ENCODE data around the gene PUS3.

Gene PUS3

DNA sequence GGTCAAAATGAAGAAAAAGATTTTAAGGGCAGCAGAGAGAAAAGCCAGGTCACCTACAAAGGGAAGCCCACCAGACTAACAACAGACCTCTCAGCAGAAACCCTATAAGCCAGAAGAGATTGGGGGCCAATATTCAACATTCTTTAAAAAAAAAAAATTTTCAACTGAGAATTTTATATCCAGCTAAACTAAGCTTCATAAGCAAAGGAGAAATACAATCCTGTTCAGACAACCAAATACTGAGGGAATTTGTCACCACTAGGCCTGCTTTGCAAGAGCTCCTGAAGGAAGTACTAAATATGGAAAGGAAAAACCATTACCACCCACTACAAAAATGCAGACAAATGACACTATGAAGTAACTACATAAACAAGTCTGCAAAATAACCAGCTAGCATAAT is 56.8 kb downstream of the PUS3 start:
- Histone ChIP-seq H3K4me3 (IDR thresholded peaks at IDR 0.05; ENCODE audit: insufficient read depth, low read depth, low read length) (no peak overlapping the region), H3K4me2 (no peak overlapping the region), H3K36me3 (ENCODE audit: insufficient read depth) (no peaks in the 10 kb centered on the region), H2AFZ (ENCODE audit: low read depth) (no peak overlapping the region), H4K20me1 (ENCODE audit: insufficient read depth) (no peaks in the 10 kb centered on the region), H3K27me3 (ENCODE audit: insufficient read depth, low read depth) (no peaks in the 10 kb centered on the region), H3K4me1 (ENCODE audit: low read depth, poor library complexity, severe bottlenecking) (no peaks in the 10 kb centered on the region), H3K27ac (no peak overlapping the region), H3K9ac (no peak overlapping the region), H3K79me2 (ENCODE audit: insufficient read depth, low read depth) (no peaks in the 10 kb centered on the region)
- TF ChIP-seq, protein P1, sequence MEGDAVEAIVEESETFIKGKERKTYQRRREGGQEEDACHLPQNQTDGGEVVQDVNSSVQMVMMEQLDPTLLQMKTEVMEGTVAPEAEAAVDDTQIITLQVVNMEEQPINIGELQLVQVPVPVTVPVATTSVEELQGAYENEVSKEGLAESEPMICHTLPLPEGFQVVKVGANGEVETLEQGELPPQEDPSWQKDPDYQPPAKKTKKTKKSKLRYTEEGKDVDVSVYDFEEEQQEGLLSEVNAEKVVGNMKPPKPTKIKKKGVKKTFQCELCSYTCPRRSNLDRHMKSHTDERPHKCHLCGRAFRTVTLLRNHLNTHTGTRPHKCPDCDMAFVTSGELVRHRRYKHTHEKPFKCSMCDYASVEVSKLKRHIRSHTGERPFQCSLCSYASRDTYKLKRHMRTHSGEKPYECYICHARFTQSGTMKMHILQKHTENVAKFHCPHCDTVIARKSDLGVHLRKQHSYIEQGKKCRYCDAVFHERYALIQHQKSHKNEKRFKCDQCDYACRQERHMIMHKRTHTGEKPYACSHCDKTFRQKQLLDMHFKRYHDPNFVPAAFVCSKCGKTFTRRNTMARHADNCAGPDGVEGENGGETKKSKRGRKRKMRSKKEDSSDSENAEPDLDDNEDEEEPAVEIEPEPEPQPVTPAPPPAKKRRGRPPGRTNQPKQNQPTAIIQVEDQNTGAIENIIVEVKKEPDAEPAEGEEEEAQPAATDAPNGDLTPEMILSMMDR (conservative IDR thresholded peaks at IDR 0.05; ENCODE audit: low read depth, low read length) = no peak
